HEK293 (cell line): ENCODE data around the gene TIMM50.

Source experiments
- CTCF ChIA-PET: fragments of 350-600 bp; formaldehyde crosslinking; extraction: SDS; loops from one replicate; lab custom pipeline; 2021; ENCODE audit warnings: antibody characterized with exemption; lab: Yijun Ruan, JAX
- POLR2A ChIA-PET: fragments of 300-600 bp; formaldehyde crosslinking; extraction: SDS; loops from one replicate; lab custom pipeline; 2020; ENCODE audit warnings: antibody characterized with exemption, inconsistent platforms; lab: Yijun Ruan, JAX
- H3K27ac ChIP-seq: fragments of 200-500 bp; sonication (Bioruptor generic); 2 replicates; pipeline ENCODE4 v1.5.1; 2014; ENCODE audit warnings: low read depth, low read length, control low read depth, inconsistent platforms; ENCODE audit errors: extremely low read depth
- H3K36me3 ChIP-seq, 2 experiments: fragments of 200-500 bp in 1 of 2; sonication (Bioruptor generic) in 1 of 2; 1 replicate in 1 of 2; 2 replicates in 1 of 2; pipeline ENCODE4 v1.5.1; 2014 to 2017; ENCODE audit warnings: inconsistent platforms in 2 of 2, low read length in 2 of 2; ENCODE audit not compliant: control insufficient read depth in 2 of 2, insufficient read depth in 1 of 2
- H3K4me1 ChIP-seq: fragments of 200-500 bp; sonication (Bioruptor generic); 2 replicates; pipeline ENCODE4 v1.5.1; 2014; ENCODE audit warnings: mild to moderate bottlenecking, low read length, inconsistent platforms; ENCODE audit not compliant: control insufficient read depth, insufficient read depth
- H3K4me3 ChIP-seq: 2 replicates; pipeline ENCODE4 v1.5.1; 2011; ENCODE audit warnings: low read depth, mild to moderate bottlenecking, control low read depth, low read length, moderate library complexity
- H3K9me3 ChIP-seq: fragments of 200-500 bp; sonication (Bioruptor generic); 2 replicates; pipeline ENCODE4 v1.5.1; 2014; ENCODE audit warnings: low read depth, low read length, inconsistent platforms; ENCODE audit not compliant: control insufficient read depth, insufficient read depth
- BCL11B ChIP-seq: fragments of 450-650 bp; formaldehyde crosslinking; IDR thresholded peaks from 2 replicates; pipeline ENCODE4 v1.5.1; 2016; ENCODE audit warnings: low read depth, missing biosample characterization, missing genetic modification characterization
- ELK4 ChIP-seq: IDR thresholded peaks from 2 replicates; pipeline ENCODE4 v1.6.1; 2011; ENCODE audit warnings: mild to moderate bottlenecking, low read depth, low read length, borderline replicate concordance
- SP3 ChIP-seq: fragments of 450-650 bp; formaldehyde crosslinking; IDR thresholded peaks from 2 replicates; pipeline ENCODE4 v1.5.1; 2016; ENCODE audit warnings: missing biosample characterization, missing genetic modification characterization
- WT1 ChIP-seq: fragments of 450-650 bp; formaldehyde crosslinking; IDR thresholded peaks from 2 replicates; pipeline ENCODE4 v1.5.1; 2016; ENCODE audit warnings: missing biosample characterization, missing genetic modification characterization
- ZBTB21 ChIP-seq: fragments of 450-650 bp; formaldehyde crosslinking; IDR thresholded peaks from 2 replicates; pipeline ENCODE4 v1.5.1; 2017; ENCODE audit warnings: missing biosample characterization, missing genetic modification characterization
- ZBTB7A ChIP-seq: fragments of 450-650 bp; formaldehyde crosslinking; IDR thresholded peaks from 2 replicates; pipeline ENCODE4 v1.5.1; 2016; ENCODE audit warnings: low read depth, missing biosample characterization, missing genetic modification characterization
- ZNF214 ChIP-seq: fragments of 450-650 bp; formaldehyde crosslinking; IDR thresholded peaks from 2 replicates; pipeline ENCODE4 v1.5.1; 2017; ENCODE audit warnings: missing biosample characterization, mild to moderate bottlenecking, missing genetic modification characterization, borderline replicate concordance
- ZNF280C ChIP-seq: fragments of 450-650 bp; formaldehyde crosslinking; IDR thresholded peaks from 2 replicates; pipeline ENCODE4 v1.5.1; 2016; ENCODE audit warnings: missing biosample characterization, missing genetic modification characterization
- ZNF37A ChIP-seq: fragments of 450-650 bp; IDR thresholded peaks from 2 replicates; pipeline ENCODE4 v1.5.1; 2018; ENCODE audit warnings: missing biosample characterization, missing genetic modification characterization
- ZNF596 ChIP-seq: fragments of 450-650 bp; IDR thresholded peaks from 2 replicates; pipeline ENCODE4 v1.5.0; 2018; ENCODE audit warnings: missing biosample characterization, mild to moderate bottlenecking, missing genetic modification characterization, moderate library complexity
- ZNF623 ChIP-seq: fragments of 450-650 bp; formaldehyde crosslinking; IDR thresholded peaks from 2 replicates; pipeline ENCODE4 v1.5.1; 2016; ENCODE audit warnings: missing biosample characterization, missing genetic modification characterization
- TF ChIP-seq, protein P1 (sequence below): fragments of 450-650 bp; formaldehyde crosslinking; IDR thresholded peaks from 2 replicates; pipeline ENCODE4 v1.5.1; 2016; ENCODE audit warnings: missing biosample characterization, missing genetic modification characterization
- TF ChIP-seq, protein P2 (sequence below): fragments of 450-650 bp; formaldehyde crosslinking; IDR thresholded peaks from 2 replicates; pipeline ENCODE4 v1.5.1; 2016; ENCODE audit warnings: missing biosample characterization, missing genetic modification characterization
- TF ChIP-seq, protein P3 (sequence below): fragments of 450-650 bp; formaldehyde crosslinking; IDR thresholded peaks from 2 replicates; pipeline ENCODE4 v1.5.1; 2016; ENCODE audit warnings: missing biosample characterization, missing genetic modification characterization, borderline replicate concordance
- TF ChIP-seq, protein P4 (sequence below): fragments of 450-650 bp; formaldehyde crosslinking; IDR thresholded peaks from 2 replicates; pipeline ENCODE4 v1.5.1; 2016; ENCODE audit warnings: missing biosample characterization, missing genetic modification characterization, low read depth
- TF ChIP-seq, protein P5 (sequence below): fragments of 450-650 bp; formaldehyde crosslinking; IDR thresholded peaks from 2 replicates; pipeline ENCODE4 v1.5.1; 2016; ENCODE audit warnings: missing biosample characterization, missing genetic modification characterization

Gene TIMM50

GRCh38 chr19:39517432-39517831, 36.8 kb downstream of the TIMM50 start:
- Histone ChIP-seq H3K27ac (no peak overlapping the region), H3K4me1 (peaks cover 18% of the 10 kb centered on the region), H3K4me3 (no peak overlapping the region), H3K9me3 (no peaks in the 10 kb centered on the region), H3K36me3 (peaks cover 0 to 5% of the 10 kb centered on the region in 2 experiments; a peak in 1 of 3 replicates)
- TF ChIP-seq ZNF623 (tag by site-specific recombination): peak; percentile 99
- TF ChIP-seq, protein P1, sequence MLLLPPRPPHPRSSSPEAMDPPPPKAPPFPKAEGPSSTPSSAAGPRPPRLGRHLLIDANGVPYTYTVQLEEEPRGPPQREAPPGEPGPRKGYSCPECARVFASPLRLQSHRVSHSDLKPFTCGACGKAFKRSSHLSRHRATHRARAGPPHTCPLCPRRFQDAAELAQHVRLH: 0 out of 2 replicates have a peak, but pooled peaks have one; percentile 67
- TF ChIP-seq ZBTB21 (tag by site-specific recombination): no peak
- TF ChIP-seq, protein P2, sequence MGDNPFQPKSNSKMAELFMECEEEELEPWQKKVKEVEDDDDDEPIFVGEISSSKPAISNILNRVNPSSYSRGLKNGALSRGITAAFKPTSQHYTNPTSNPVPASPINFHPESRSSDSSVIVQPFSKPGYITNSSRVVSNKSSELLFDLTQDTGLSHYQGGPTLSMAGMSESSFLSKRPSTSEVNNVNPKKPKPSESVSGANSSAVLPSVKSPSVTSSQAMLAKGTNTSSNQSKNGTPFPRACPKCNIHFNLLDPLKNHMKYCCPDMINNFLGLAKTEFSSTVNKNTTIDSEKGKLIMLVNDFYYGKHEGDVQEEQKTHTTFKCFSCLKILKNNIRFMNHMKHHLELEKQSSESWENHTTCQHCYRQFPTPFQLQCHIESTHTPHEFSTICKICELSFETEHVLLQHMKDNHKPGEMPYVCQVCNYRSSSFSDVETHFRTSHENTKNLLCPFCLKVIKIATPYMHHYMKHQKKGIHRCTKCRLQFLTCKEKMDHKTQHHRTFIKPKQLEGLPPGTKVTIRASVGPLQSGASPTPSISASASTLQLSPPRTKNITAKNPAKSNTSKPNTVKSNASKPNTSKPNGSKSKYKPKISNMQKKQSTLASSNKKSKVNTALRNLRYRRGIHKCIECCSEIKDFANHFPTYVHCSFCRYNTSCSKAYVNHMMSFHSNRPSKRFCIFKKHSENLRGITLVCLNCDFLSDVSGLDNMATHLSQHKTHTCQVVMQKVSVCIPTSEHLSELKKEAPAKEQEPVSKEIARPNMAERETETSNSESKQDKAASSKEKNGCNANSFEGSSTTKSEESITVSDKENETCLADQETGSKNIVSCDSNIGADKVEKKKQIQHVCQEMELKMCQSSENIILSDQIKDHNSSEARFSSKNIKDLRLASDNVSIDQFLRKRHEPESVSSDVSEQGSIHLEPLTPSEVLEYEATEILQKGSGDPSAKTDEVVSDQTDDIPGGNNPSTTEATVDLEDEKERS (tag by site-specific recombination): 0 out of 2 replicates have a peak, but pooled peaks have one; percentile 29
- TF ChIP-seq, protein P3, sequence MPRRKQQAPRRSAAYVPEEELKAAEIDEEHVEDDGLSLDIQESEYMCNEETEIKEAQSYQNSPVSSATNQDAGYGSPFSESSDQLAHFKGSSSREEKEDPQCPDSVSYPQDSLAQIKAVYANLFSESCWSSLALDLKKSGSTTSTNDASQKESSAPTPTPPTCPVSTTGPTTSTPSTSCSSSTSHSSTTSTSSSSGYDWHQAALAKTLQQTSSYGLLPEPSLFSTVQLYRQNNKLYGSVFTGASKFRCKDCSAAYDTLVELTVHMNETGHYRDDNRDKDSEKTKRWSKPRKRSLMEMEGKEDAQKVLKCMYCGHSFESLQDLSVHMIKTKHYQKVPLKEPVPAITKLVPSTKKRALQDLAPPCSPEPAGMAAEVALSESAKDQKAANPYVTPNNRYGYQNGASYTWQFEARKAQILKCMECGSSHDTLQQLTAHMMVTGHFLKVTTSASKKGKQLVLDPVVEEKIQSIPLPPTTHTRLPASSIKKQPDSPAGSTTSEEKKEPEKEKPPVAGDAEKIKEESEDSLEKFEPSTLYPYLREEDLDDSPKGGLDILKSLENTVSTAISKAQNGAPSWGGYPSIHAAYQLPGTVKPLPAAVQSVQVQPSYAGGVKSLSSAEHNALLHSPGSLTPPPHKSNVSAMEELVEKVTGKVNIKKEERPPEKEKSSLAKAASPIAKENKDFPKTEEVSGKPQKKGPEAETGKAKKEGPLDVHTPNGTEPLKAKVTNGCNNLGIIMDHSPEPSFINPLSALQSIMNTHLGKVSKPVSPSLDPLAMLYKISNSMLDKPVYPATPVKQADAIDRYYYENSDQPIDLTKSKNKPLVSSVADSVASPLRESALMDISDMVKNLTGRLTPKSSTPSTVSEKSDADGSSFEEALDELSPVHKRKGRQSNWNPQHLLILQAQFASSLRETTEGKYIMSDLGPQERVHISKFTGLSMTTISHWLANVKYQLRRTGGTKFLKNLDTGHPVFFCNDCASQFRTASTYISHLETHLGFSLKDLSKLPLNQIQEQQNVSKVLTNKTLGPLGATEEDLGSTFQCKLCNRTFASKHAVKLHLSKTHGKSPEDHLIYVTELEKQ (tag by site-specific recombination): no peak
- no peak for TF ChIP-seq BCL11B (tag by site-specific recombination)
- TF ChIP-seq, protein P4, sequence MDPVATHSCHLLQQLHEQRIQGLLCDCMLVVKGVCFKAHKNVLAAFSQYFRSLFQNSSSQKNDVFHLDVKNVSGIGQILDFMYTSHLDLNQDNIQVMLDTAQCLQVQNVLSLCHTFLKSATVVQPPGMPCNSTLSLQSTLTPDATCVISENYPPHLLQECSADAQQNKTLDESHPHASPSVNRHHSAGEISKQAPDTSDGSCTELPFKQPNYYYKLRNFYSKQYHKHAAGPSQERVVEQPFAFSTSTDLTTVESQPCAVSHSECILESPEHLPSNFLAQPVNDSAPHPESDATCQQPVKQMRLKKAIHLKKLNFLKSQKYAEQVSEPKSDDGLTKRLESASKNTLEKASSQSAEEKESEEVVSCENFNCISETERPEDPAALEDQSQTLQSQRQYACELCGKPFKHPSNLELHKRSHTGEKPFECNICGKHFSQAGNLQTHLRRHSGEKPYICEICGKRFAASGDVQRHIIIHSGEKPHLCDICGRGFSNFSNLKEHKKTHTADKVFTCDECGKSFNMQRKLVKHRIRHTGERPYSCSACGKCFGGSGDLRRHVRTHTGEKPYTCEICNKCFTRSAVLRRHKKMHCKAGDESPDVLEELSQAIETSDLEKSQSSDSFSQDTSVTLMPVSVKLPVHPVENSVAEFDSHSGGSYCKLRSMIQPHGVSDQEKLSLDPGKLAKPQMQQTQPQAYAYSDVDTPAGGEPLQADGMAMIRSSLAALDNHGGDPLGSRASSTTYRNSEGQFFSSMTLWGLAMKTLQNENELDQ (tag by site-specific recombination): no peak
- TF ChIP-seq ZNF37A (tag by site-specific recombination): no peak
- ChIA-PET CTCF (interaction anchor here (0.5 to 1.4 kb wide), 2 partner anchors 14 to 83 kb away, joined by 3 to 12 read pairs; no protein-coding TSS in a partner anchor), POLR2A (interaction anchor here (0.6 to 3.5 kb wide), 4 partner anchors 11 to 82 kb away, joined by 4 to 18 read pairs (median 10); partner anchors contain the start of genes RPS16 and TIMM50)

DNA sequence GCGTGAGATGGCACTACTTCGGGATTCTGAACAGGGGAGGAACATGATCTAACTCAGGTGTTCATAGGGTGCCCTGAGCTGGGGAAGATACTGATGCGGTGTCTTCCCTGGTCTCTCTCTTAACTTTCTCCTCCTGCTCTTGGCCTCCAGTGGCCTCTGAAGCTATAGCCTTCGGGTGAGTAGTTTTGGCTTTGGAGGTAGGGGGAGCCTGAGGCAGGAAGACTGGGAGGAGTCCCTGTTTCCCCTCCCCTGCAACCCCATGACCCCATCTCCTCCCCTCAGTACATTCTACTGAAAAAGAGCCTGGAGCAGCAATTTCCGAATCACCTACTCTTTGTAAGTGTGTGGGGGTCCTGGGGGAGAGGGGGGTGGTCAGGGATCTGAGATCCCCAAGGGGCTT, 37.8 kb downstream of the TIMM50 start:
- POLR2A ChIA-PET: interaction anchor here (0.6 to 3.5 kb wide), 7 partner anchors 10 to 83 kb away, joined by 3 to 18 read pairs (median 4); partner anchors contain the start of genes EID2, EID2B, RPS16 and TIMM50
- CTCF ChIA-PET: interaction anchor here (0.6 to 2.8 kb wide), 4 partner anchors 15 to 163 kb away, joined by 3 to 31 read pairs (median 8); partner anchors contain the start of gene EID2B
- Histone ChIP-seq H3K4me1 (peaks cover 18% of the 10 kb centered on the region), H3K27ac (no peak overlapping the region), H3K9me3 (no peaks in the 10 kb centered on the region), H3K4me3 (no peak overlapping the region), H3K36me3 (peaks cover 0 to 5% of the 10 kb centered on the region in 2 experiments; a peak in 1 of 3 replicates)
- 0 out of 2 replicates have a peak, but pooled peaks have one; percentile 9 for TF ChIP-seq SP3 (tag by site-specific recombination)
- TF ChIP-seq ZNF280C (tag by site-specific recombination): no peak
- 0 out of 2 replicates have a peak, but pooled peaks have one; percentile 4 for TF ChIP-seq ZNF596
- no peak for TF ChIP-seq ZNF214 (tag by site-specific recombination)
- no peak for TF ChIP-seq ZBTB7A (tag by site-specific recombination)
- peak; percentile 22; the same call in 1 of the 2 replicates for TF ChIP-seq WT1
- no peak for TF ChIP-seq ELK4
- TF ChIP-seq, protein P5, sequence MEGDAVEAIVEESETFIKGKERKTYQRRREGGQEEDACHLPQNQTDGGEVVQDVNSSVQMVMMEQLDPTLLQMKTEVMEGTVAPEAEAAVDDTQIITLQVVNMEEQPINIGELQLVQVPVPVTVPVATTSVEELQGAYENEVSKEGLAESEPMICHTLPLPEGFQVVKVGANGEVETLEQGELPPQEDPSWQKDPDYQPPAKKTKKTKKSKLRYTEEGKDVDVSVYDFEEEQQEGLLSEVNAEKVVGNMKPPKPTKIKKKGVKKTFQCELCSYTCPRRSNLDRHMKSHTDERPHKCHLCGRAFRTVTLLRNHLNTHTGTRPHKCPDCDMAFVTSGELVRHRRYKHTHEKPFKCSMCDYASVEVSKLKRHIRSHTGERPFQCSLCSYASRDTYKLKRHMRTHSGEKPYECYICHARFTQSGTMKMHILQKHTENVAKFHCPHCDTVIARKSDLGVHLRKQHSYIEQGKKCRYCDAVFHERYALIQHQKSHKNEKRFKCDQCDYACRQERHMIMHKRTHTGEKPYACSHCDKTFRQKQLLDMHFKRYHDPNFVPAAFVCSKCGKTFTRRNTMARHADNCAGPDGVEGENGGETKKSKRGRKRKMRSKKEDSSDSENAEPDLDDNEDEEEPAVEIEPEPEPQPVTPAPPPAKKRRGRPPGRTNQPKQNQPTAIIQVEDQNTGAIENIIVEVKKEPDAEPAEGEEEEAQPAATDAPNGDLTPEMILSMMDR: peak; percentile 20; the same call in 1 of the 2 replicates
